GM18511 (cell line): Measurements from ENCODE around the gene CEP131.
"Not testable (repeated sequence)": the region's sequence is repeated elsewhere in the genome, so short reads cannot be mapped to it uniquely, and the experiment has no call there.

Experiments
- ATAC-seq: cut with Tn5 transposase; IDR thresholded peaks from one replicate; pipeline ENCODE4 v1.9.1; 2021; ENCODE audit warnings: mild to moderate bottlenecking, moderate library complexity; ENCODE audit not compliant: unreplicated experiment

The CEP131 gene

GRCh38 chr17:81156866-81157805 lies 65.6 kb downstream of the CEP131 start:
- no peak for ATAC-seq

- ATAC-seq: no peak
Observed at GRCh38 chr17:81154961-81155360, 67.8 kb downstream of the CEP131 start.

- ATAC-seq: not testable (repeated sequence)
Observed at GRCh38 chr17:81154016-81154415, 68.7 kb downstream of the CEP131 start.

GRCh38 chr17:81153340-81153803 lies 69.4 kb downstream of the CEP131 start:
- no peak for ATAC-seq

GRCh38 chr17:81152288-81152828 lies 70.4 kb downstream of the CEP131 start:
- ATAC-seq: no peak

GRCh38 chr17:81151278-81151677 lies 71.5 kb downstream of the CEP131 start:
- no peak for ATAC-seq

- ATAC-seq: no peak
Observed at GRCh38 chr17:81150377-81151077, 72.2 kb downstream of the CEP131 start.

GRCh38 chr17:81148986-81149533 lies 73.7 kb downstream of the CEP131 start:
- ATAC-seq: no peak

- no peak for ATAC-seq
Observed at GRCh38 chr17:81148571-81148970, 74.2 kb downstream of the CEP131 start.

- no peak for ATAC-seq
Observed at GRCh38 chr17:81147701-81148100, 75.1 kb downstream of the CEP131 start.

- ATAC-seq: not testable (repeated sequence)
Observed at GRCh38 chr17:81146208-81146607, 76.6 kb downstream of the CEP131 start.

- no peak for ATAC-seq
Observed at GRCh38 chr17:81144423-81144781, 78.4 kb downstream of the CEP131 start.

GRCh38 chr17:81143717-81144422 lies 78.9 kb downstream of the CEP131 start:
- no peak for ATAC-seq

- ATAC-seq: no peak
Observed at GRCh38 chr17:81143200-81143527, 79.6 kb downstream of the CEP131 start.

GRCh38 chr17:81142301-81143199 lies 80.2 kb downstream of the CEP131 start:
- no peak for ATAC-seq

GRCh38 chr17:81140695-81141094 lies 82.1 kb downstream of the CEP131 start:
- ATAC-seq: no peak

GRCh38 chr17:81140018-81140417 lies 82.7 kb downstream of the CEP131 start:
- no peak for ATAC-seq
